Activated naive CD4-positive, alpha-beta T cell treated with anti-CD3 and anti-CD28 coated beads for 36 hours (primary cell): ENCODE measurements around the gene ARHGAP15. TPM values are rescaled to one million over a fixed set of nuclear protein-coding genes. Genes with fewer than 3 reads are reported as not detected.

Source experiments
- CTCF ChIA-PET: fragments of 350-600 bp; sonication (Branson Sonifier 250); formaldehyde crosslinking; loops from one replicate; lab custom pipeline; 2021; ENCODE audit warnings: antibody characterized with exemption; lab: Charles Lee
- DNase-seq: peaks from one replicate; pipeline ENCODE4 v3.0.0-alpha.2; 2020
- H3K27ac Mint-ChIP-seq: one replicate; pipeline ENCODE4 v1.8.0; 2021; ENCODE audit warnings: mild to moderate bottlenecking, mixed read lengths
- H3K27me3 Mint-ChIP-seq: one replicate; pipeline ENCODE4 v1.8.0; 2021; ENCODE audit warnings: low read depth, mixed read lengths
- H3K36me3 Mint-ChIP-seq: one replicate; pipeline ENCODE4 v1.8.0; 2021; ENCODE audit warnings: low read depth, mixed read lengths
- H3K4me1 Mint-ChIP-seq: one replicate; pipeline ENCODE4 v1.8.0; 2021; ENCODE audit warnings: low read depth, mixed read lengths
- H3K4me3 Mint-ChIP-seq: one replicate; pipeline ENCODE4 v1.8.0; 2021; ENCODE audit warnings: mild to moderate bottlenecking, moderate library complexity, mixed read lengths
- H3K9me3 Mint-ChIP-seq: one replicate; pipeline ENCODE4 v1.8.0; 2021; ENCODE audit warnings: mixed read lengths
- intact Hi-C: fragments of 100-400 bp; cut with micrococcal nuclease; formaldehyde crosslinking; loops from one replicate; pipeline ENCODE4 v1.15.1; 2023
- total RNA-seq, 2 experiments: library from RNA; stranded (reverse); gene quantifications; one replicate each; pipeline ENCODE4 v1.2.3, GENCODE V29; 2021

Gene ARHGAP15
- total RNA-seq, 2 experiments from 2014 or later = 85.7 to 90.1 TPM

DNA sequence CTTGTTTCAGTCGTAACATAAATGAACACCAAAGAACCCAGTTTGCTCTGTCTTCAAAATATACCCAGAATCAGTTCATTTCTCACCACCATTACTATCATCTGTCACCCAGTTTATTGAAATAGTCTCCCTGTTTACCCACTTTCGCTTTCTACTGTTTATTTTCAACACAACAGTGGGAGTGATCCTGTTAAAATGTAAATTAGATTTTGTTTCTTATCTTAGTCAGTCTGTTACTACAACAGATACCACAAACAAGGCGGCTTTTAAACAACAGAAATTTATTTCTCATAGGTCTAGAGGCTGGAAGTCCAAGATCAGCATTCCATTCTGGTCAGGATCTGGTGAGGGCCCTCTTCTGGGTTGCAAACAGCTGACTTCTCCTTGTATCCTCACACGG, 74.8 kb downstream of the ARHGAP15 start:
- DNase-seq = no peak
- Mint-ChIP-seq H3K4me3 (no peak overlapping the region), H3K4me1 (peaks cover 50% of the 10 kb centered on the region), H3K27me3 (no peaks in the 10 kb centered on the region), H3K9me3 (no peaks in the 10 kb centered on the region), H3K36me3 (peaks cover 58% of the 10 kb centered on the region), H3K27ac (peak overlapping the region; percentile 22)
- intact Hi-C loops = loop anchor here (2.0 kb wide), 2 partner anchors 27 to 41 kb away; no protein-coding TSS in a partner anchor
- CTCF ChIA-PET = interaction anchor here (1.1 to 4.1 kb wide), 3 partner anchors 19 to 58 kb away, joined by 4 to 28 read pairs (median 15); no protein-coding TSS in a partner anchor

DNA sequence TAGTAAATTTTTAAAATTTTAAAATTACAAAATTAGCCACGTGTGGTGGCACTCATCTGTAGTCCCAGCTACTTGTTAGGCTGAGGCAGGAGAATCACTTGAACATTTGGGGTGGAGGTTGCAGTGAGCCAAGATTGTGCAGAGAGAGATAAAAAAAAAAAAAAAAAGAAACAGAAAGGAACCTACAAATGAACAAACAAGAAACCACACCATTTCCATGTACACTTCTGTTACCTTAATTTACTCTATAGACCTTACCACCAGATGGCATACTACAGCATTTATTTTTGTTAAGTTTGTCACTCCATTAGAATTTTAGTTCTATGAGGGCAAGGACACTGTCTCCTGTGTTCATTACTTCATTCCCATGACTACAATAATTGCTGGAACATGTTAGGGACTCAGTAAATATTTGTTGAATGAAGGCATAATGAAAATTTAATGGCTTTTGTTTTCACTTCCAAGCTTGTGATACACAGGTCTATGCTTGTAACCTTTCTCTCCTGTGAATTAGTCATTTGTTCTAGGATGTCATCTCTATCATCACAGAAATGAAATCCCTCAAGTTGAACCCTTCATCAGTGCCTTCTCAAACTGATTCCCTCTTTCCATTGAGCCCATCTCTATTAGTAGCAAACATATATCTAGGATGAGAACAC, 76.0 kb downstream of the ARHGAP15 start:
- H3K4me3 Mint-ChIP-seq = no peak overlapping the region
- peaks cover 62% of the 10 kb centered on the region for H3K36me3 Mint-ChIP-seq
- H3K4me1 Mint-ChIP-seq = peaks cover 53% of the 10 kb centered on the region
- peak overlapping the region; percentile 78 for H3K27ac Mint-ChIP-seq
- intact Hi-C loops = loop anchor here (1.0 to 2.0 kb wide), 5 partner anchors 17 to 77 kb away; no protein-coding TSS in a partner anchor
- H3K9me3 Mint-ChIP-seq = no peaks in the 10 kb centered on the region
- DNase-seq = no peak
- CTCF ChIA-PET = interaction anchor here (0.7 to 4.1 kb wide), 15 partner anchors 8 to 1095 kb away, joined by 3 to 28 read pairs (median 3); no protein-coding TSS in a partner anchor
- no peaks in the 10 kb centered on the region for H3K27me3 Mint-ChIP-seq

DNA sequence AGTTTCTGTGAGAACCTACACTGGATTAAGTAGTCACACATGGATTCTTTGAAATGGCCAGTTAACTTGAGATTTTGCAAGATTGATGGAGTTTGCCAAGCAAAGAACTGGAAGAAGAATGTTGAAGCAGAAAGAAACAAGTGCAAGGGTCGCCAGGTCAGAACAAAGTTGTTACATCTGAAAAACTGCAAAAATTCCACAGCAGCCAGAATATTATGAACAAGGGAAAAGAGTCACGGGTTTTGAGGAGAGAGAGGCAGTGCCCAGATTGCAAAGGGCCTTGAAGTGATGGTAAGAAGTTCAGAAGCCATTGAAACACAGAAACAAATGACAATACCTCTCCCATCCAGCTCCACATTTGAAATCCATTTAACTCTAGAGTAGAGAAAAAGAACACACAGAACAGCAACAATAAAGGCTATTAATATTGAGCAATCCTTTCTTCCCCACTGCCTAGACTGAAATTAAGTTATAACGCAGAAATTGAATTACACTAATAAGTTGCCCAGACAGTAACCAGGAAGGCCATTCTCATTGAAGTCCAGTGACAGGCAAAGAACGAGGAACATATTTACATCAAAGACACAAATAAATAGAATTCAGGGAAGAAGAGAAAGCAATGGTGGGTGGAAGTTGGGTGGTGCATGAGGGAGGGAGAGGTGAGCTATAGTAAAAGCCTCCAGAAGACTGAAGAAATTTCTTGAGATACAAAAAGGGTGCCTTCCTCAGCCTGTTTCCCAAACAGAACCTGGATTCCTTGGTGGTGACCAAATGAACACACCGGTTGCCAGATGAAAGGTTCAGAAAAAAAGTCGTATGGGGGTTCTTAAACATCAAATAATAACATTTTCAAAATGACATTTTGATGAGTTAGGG, 80.6 kb downstream of the ARHGAP15 start:
- peaks cover 32% of the 10 kb centered on the region for H3K4me1 Mint-ChIP-seq
- CTCF ChIA-PET = interaction anchor here (0.9 kb wide), 1 partner anchor 20 kb away, joined by 3 read pairs; no protein-coding TSS in a partner anchor
- intact Hi-C loops = no loop called here
- H3K27me3 Mint-ChIP-seq = no peaks in the 10 kb centered on the region
- DNase-seq = no peak
- no peak overlapping the region for H3K27ac Mint-ChIP-seq
- H3K4me3 Mint-ChIP-seq = no peak overlapping the region
- peaks cover 41% of the 10 kb centered on the region for H3K36me3 Mint-ChIP-seq
- H3K9me3 Mint-ChIP-seq = no peaks in the 10 kb centered on the region

DNA sequence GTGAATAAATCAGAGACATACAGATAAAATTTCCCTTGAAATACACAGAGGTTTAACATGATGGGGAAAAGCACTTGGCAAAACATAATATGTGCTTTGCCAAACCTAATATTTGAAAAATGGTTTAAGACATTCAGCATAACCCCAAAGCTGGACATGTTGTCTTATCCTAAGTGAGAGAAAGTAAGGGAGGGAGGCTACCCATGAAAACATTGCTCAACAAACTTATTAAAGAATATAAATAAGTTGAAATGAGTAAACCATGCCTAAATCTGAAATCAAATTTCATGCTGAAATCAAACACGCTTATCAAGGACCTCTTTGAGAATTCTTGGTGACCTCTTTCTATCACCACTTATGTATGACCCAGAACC, 81.2 kb downstream of the ARHGAP15 start:
- CTCF ChIA-PET = interaction anchor here (1.0 kb wide), 1 partner anchor 48 kb away, joined by 4 read pairs; no protein-coding TSS in a partner anchor
- no peak overlapping the region for H3K27ac Mint-ChIP-seq
- no peak overlapping the region for H3K4me3 Mint-ChIP-seq
- no peaks in the 10 kb centered on the region for H3K27me3 Mint-ChIP-seq
- H3K36me3 Mint-ChIP-seq = peaks cover 43% of the 10 kb centered on the region
- DNase-seq = no peak
- intact Hi-C loops = no loop called here
- no peaks in the 10 kb centered on the region for H3K9me3 Mint-ChIP-seq
- H3K4me1 Mint-ChIP-seq = peaks cover 29% of the 10 kb centered on the region

DNA sequence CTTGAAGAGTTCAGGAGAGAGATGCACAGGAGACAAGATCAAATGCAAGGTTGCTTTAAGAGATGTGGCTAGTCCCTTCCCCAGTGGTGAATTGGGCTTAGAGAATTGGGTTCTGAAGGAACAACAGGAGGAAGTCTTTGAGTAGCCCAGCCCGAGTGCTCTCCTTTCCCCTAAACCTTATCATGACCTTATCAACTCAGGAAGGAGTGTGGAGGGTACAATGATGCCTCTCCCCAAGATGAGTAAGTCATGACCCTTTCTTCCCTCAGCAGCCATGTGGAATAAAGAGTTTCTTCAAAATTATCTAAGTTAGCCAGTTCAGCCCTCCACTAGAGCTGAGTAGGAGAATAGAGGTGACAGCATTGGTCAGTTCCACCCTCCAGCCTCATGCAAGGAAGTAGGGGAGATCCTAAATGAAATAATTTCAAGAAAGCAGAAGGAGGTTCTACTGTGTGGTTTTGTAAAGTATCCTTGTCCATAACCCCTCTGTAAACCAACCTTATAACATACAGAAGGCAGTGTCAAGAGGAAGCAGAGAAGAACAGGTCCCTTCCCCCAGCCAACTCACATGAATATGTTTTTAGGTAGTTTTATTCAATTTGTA, 88.4 kb downstream of the ARHGAP15 start:
- no peak for DNase-seq
- no peak overlapping the region for H3K4me3 Mint-ChIP-seq
- CTCF ChIA-PET = interaction anchor here (0.8 to 3.6 kb wide), 9 partner anchors 11 to 107 kb away, joined by 3 to 23 read pairs (median 5); no protein-coding TSS in a partner anchor
- H3K36me3 Mint-ChIP-seq = peaks cover 26% of the 10 kb centered on the region
- H3K27ac Mint-ChIP-seq = peak overlapping the region; percentile 48
- peaks cover 32% of the 10 kb centered on the region for H3K4me1 Mint-ChIP-seq
- no peaks in the 10 kb centered on the region for H3K9me3 Mint-ChIP-seq
- no peaks in the 10 kb centered on the region for H3K27me3 Mint-ChIP-seq
- intact Hi-C loops = no loop called here

DNA sequence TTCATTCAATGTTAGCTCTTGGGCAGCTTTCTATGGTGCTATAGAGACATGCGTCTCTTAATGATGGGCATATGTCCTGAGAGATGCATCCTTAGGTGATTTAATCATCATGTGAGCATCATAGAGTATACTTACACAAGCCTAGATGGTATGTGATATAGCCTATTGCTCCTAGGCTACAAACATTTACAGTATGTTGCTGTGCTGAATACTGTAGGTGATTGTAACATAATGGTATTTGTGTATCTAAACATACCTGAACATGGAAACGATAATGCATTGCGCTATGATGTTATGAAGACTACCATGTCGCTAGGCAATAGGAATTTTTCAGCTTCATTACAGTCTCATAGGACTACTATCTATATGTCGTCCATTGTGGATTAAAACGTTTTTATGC, 89.4 kb downstream of the ARHGAP15 start:
- Mint-ChIP-seq H3K4me1 (peaks cover 39% of the 10 kb centered on the region), H3K9me3 (no peaks in the 10 kb centered on the region), H3K4me3 (no peak overlapping the region), H3K27ac (no peak overlapping the region), H3K36me3 (peaks cover 23% of the 10 kb centered on the region), H3K27me3 (no peaks in the 10 kb centered on the region)
- CTCF ChIA-PET = interaction anchor here (0.8 to 3.6 kb wide), 8 partner anchors 10 to 108 kb away, joined by 3 to 23 read pairs (median 4); no protein-coding TSS in a partner anchor
- intact Hi-C loops = no loop called here
- DNase-seq = no peak

DNA sequence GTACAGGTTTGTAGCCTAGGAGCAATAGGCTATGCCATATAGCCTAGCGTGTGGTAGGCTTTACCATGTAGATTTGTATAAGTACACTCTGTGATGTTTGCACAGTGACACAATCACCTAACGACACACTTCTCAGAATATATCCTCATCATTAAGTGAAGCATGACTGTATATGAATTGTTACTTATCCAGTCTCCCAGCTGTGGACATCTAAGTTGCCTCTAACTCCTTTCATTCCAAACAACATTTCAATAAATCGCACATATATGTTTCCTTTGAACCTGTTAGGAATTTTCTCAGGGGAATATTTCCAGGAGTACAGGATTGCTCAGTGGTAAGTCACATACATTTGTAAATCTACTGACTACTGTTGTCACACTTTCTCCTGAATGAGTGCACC, 90.0 kb downstream of the ARHGAP15 start:
- DNase-seq = no peak
- H3K4me3 Mint-ChIP-seq = no peak overlapping the region
- CTCF ChIA-PET = interaction anchor here (0.9 to 3.6 kb wide), 3 partner anchors 16 to 107 kb away, joined by 3 to 23 read pairs (median 3); no protein-coding TSS in a partner anchor
- no peaks in the 10 kb centered on the region for H3K27me3 Mint-ChIP-seq
- no peaks in the 10 kb centered on the region for H3K9me3 Mint-ChIP-seq
- peaks cover 23% of the 10 kb centered on the region for H3K36me3 Mint-ChIP-seq
- no peak overlapping the region for H3K27ac Mint-ChIP-seq
- intact Hi-C loops = no loop called here
- H3K4me1 Mint-ChIP-seq = peaks cover 43% of the 10 kb centered on the region

DNA sequence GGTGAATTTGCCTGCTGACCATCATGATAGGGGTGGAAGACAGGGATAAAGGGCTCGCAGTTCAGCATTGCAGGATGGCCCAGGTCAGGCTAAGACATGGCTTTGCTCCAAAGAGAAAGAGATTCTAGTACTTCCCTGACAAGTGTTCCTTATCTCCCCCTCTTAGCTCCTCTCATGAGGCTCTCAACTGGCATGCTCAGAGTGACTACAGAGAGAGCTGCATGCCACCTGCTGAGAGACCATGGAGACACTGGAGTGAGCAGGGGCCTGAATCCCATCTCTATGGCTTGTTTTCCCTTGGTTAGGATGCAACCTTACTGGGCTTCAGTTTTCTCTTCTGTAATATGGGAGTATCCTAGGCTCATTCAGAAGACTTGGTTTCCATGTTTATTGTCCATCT, 94.3 kb downstream of the ARHGAP15 start:
- Mint-ChIP-seq H3K27me3 (no peaks in the 10 kb centered on the region), H3K4me3 (no peak overlapping the region), H3K4me1 (peaks cover 54% of the 10 kb centered on the region), H3K9me3 (no peaks in the 10 kb centered on the region), H3K36me3 (peaks cover 5% of the 10 kb centered on the region), H3K27ac (no peak overlapping the region)
- no peak for DNase-seq
- intact Hi-C loops = no loop called here
- CTCF ChIA-PET = interaction anchor here (0.6 to 6.2 kb wide), 9 partner anchors 18 to 559 kb away, joined by 3 to 72 read pairs (median 9); no protein-coding TSS in a partner anchor

DNA sequence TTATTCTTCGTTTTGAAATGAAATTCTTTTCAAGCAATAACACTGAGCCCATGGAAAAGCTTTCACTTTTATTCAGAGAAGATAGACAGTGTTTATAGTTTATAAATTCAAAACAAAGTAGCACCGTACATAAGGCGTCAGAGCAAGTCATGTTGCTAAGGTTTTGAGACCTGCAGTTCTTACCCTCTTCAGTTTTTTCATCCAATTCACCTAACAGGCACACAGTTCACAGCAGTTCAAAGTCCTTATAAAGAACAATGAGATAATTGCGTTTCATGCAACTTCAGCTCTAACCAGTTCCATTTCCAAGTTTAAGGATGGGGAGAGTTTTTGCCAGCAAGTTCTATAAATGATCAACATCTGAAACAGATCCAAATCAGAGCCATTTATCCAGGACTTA, 96.7 kb downstream of the ARHGAP15 start:
- H3K4me1 Mint-ChIP-seq = peaks cover 54% of the 10 kb centered on the region

DNA sequence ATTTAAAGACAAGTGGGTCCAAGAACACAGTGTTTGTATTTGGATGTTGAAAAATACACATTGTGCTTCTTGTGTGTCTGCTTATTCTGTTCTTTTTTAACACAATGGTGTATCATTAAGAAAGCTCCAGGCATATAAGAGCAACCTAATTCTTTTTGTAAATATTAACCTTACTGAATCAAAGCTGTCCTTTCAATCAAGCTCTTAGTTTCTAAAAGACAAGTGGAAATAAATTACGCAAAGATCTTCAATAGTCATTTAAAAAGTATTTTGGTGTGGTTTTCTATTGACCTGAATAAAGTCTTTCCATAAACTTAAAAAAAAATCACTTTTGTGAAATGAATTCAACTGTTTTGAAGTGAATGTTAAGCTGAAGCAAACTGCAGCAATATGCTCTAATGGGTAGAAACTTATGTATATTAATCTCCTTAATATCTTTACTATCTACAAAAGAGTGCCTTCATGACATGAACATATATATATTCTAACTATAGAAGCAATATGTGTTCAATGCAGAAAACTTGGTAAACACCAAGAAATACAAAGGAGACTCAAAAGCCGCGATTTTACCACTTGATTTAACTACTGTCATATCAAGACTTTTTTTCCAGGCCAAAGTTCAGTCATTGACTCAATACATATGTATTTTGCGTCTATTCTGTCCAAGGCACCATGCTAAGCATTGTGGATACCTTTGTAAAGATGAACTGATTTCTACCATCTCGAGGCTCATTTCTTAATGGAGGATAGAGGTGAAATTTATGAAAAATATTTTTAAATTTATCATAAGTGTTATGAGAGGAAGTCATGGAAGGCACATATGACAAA, 97.7 kb downstream of the ARHGAP15 start:
- Mint-ChIP-seq H3K9me3 (peaks cover 9% of the 10 kb centered on the region), H3K36me3 (peaks cover 25% of the 10 kb centered on the region), H3K27ac (peak overlapping the region; percentile 24), H3K27me3 (no peaks in the 10 kb centered on the region), H3K4me3 (no peak overlapping the region), H3K4me1 (peaks cover 44% of the 10 kb centered on the region)
- intact Hi-C loops = loop anchor here (1.0 kb wide), 1 partner anchor 29 kb away; no protein-coding TSS in a partner anchor
- CTCF ChIA-PET = interaction anchor here (0.9 to 1.5 kb wide), 5 partner anchors 30 to 116 kb away, joined by 3 to 6 read pairs (median 3); no protein-coding TSS in a partner anchor
- no peak for DNase-seq

More for the DNA sequence above, 96.7 kb downstream of the ARHGAP15 start:
- no peak overlapping the region for H3K27ac Mint-ChIP-seq
- no peaks in the 10 kb centered on the region for H3K27me3 Mint-ChIP-seq
- H3K36me3 Mint-ChIP-seq = peaks cover 20% of the 10 kb centered on the region
- DNase-seq = no peak
- intact Hi-C loops = loop anchor here (1.0 kb wide), 1 partner anchor 30 kb away; no protein-coding TSS in a partner anchor
- no peak overlapping the region for H3K4me3 Mint-ChIP-seq
- peaks cover 2% of the 10 kb centered on the region for H3K9me3 Mint-ChIP-seq
- CTCF ChIA-PET = interaction anchor here (1.2 to 6.2 kb wide), 4 partner anchors 31 to 115 kb away, joined by 3 to 72 read pairs (median 30); no protein-coding TSS in a partner anchor

DNA sequence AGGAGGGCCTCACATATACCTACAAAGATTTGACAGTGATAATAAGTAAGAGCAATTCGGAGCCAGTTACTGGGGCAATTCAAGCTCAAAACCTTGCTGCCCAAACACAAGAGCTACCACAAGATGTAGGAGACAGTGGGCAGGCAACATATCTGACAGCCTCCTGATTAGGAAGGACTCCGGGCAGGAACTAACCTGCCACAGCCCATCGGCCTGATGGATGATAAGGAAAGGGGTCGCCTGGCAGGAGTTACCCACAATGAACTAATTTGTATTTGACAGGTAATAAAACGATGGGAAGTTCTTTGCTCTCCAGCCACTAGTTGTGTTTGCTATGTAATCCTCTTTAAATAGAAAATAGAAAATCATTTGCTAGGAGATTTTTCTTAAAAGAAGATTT, 100.2 kb downstream of the ARHGAP15 start:
- H3K27ac Mint-ChIP-seq = no peak overlapping the region
- H3K4me1 Mint-ChIP-seq = peaks cover 23% of the 10 kb centered on the region
- intact Hi-C loops = no loop called here
- H3K27me3 Mint-ChIP-seq = no peaks in the 10 kb centered on the region
- H3K4me3 Mint-ChIP-seq = no peak overlapping the region
- peaks cover 46% of the 10 kb centered on the region for H3K36me3 Mint-ChIP-seq
- H3K9me3 Mint-ChIP-seq = peaks cover 21% of the 10 kb centered on the region
- DNase-seq = no peak
- CTCF ChIA-PET = interaction anchor here (1.2 to 2.2 kb wide), 4 partner anchors 11 to 118 kb away, joined by 3 to 10 read pairs (median 4); no protein-coding TSS in a partner anchor
